Mesothelial cell of epicardium (in vitro differentiated cells): ENCODE results near the gene AK9. TPM values are rescaled to one million over a fixed set of nuclear protein-coding genes. Genes with fewer than 3 reads are reported as not detected.
"Not testable (repeated sequence)": the region's sequence is repeated elsewhere in the genome, so short reads cannot be mapped to it uniquely, and the experiment has no call there.

Experiments
- DNase-seq, 2 experiments: peaks; one replicate each; pipeline ENCODE4 v3.0.0; 2021; ENCODE audit warnings: low spot score in 2 of 2; ENCODE audit not compliant: unreplicated experiment in 2 of 2
- H3K27ac Mint-ChIP-seq: 2 replicates; pipeline ENCODE4 v1.8.0; 2021; ENCODE audit warnings: mixed read lengths
- H3K27me3 Mint-ChIP-seq: 2 replicates; pipeline ENCODE4 v1.8.0; 2021; ENCODE audit warnings: low read depth, mixed read lengths
- H3K36me3 Mint-ChIP-seq: 2 replicates; pipeline ENCODE4 v1.8.0; 2021; ENCODE audit warnings: mixed read lengths
- H3K4me1 Mint-ChIP-seq: 2 replicates; pipeline ENCODE4 v1.8.0; 2021; ENCODE audit warnings: mixed read lengths
- H3K4me3 Mint-ChIP-seq: 2 replicates; pipeline ENCODE4 v1.8.0; 2021; ENCODE audit warnings: mild to moderate bottlenecking, moderate library complexity, mixed read lengths
- H3K9me3 Mint-ChIP-seq: 2 replicates; pipeline ENCODE4 v1.8.0; 2021; ENCODE audit warnings: mixed read lengths
- CTCF ChIP-seq: fragments of 200-600 bp; sonication (generic); IDR thresholded peaks from one replicate; pipeline ENCODE4 v1.5.0; 2021; ENCODE audit warnings: antibody characterized with exemption; ENCODE audit not compliant: unreplicated experiment
- total RNA-seq: library from RNA; stranded (reverse); gene quantifications from 3 replicates; pipeline ENCODE4 v1.2.1, GENCODE V29; 2021

AK9 gene
- total RNA-seq, 1 donor from 2014 or later = 6.7 TPM

GRCh38 chr6:109736273-109737025, 45.4 kb upstream of the AK9 start:
- H3K9me3 Mint-ChIP-seq = peaks cover 11% of the 10 kb centered on the region
- peaks cover 35% of the 10 kb centered on the region for H3K36me3 Mint-ChIP-seq
- H3K4me3 Mint-ChIP-seq = no peak overlapping the region
- H3K4me1 Mint-ChIP-seq = peaks cover 26% of the 10 kb centered on the region
- no peaks in the 10 kb centered on the region for H3K27me3 Mint-ChIP-seq
- no peak overlapping the region for H3K27ac Mint-ChIP-seq
- TF ChIP-seq CTCF = no peak
- DNase-seq = no peak

GRCh38 chr6:109725250-109725649, 34.2 kb upstream of the AK9 start:
- H3K27me3 Mint-ChIP-seq, H3K4me1 Mint-ChIP-seq, DNase-seq, H3K4me3 Mint-ChIP-seq, H3K27ac Mint-ChIP-seq: not testable (repeated sequence)
- Mint-ChIP-seq H3K9me3 (peaks cover 15% of the 10 kb centered on the region), H3K36me3 (peaks cover 30% of the 10 kb centered on the region)

- Mint-ChIP-seq H3K9me3 (peaks cover 15% of the 10 kb centered on the region), H3K27me3 (no peaks in the 10 kb centered on the region), H3K4me3 (no peak overlapping the region), H3K27ac (peak overlapping the region; percentile 33), H3K4me1 (peaks cover 8% of the 10 kb centered on the region), H3K36me3 (peaks cover 38% of the 10 kb centered on the region)
- TF ChIP-seq CTCF = no peak
- no peak for DNase-seq
These were observed 31.7 kb upstream of the AK9 start for GRCh38 chr6:109722564-109723254.

GRCh38 chr6:109722011-109722410, 31.0 kb upstream of the AK9 start:
- no peak for TF ChIP-seq CTCF
- no peak overlapping the region for H3K27ac Mint-ChIP-seq
- no peak for DNase-seq
- H3K9me3 Mint-ChIP-seq = peaks cover 15% of the 10 kb centered on the region
- peaks cover 38% of the 10 kb centered on the region for H3K36me3 Mint-ChIP-seq
- peaks cover 8% of the 10 kb centered on the region for H3K4me1 Mint-ChIP-seq
- H3K27me3 Mint-ChIP-seq = no peaks in the 10 kb centered on the region
- no peak overlapping the region for H3K4me3 Mint-ChIP-seq

GRCh38 chr6:109720311-109720710, 29.3 kb upstream of the AK9 start:
- Mint-ChIP-seq H3K9me3 (peaks cover 8% of the 10 kb centered on the region), H3K4me3 (no peak overlapping the region), H3K27me3 (no peaks in the 10 kb centered on the region), H3K27ac (no peak overlapping the region), H3K36me3 (peaks cover 24% of the 10 kb centered on the region), H3K4me1 (peaks cover 10% of the 10 kb centered on the region)
- TF ChIP-seq CTCF = no peak
- no peak for DNase-seq

- no peak for TF ChIP-seq CTCF
- no peak overlapping the region for H3K4me3 Mint-ChIP-seq
- H3K4me1 Mint-ChIP-seq = peaks cover 11% of the 10 kb centered on the region
- H3K9me3 Mint-ChIP-seq = no peaks in the 10 kb centered on the region
- no peak overlapping the region for H3K27ac Mint-ChIP-seq
- no peak for DNase-seq
- peaks cover 15% of the 10 kb centered on the region for H3K36me3 Mint-ChIP-seq
- H3K27me3 Mint-ChIP-seq = no peaks in the 10 kb centered on the region
These were observed 28.0 kb upstream of the AK9 start for GRCh38 chr6:109718991-109719390.
